Endodermal cell (in vitro differentiated cells): ENCODE results near the gene IGF2BP1. TPM values are rescaled to one million over a fixed set of nuclear protein-coding genes. Genes with fewer than 3 reads are reported as not detected.
A peak's percentile ranks its signal among the peaks of the same experiment; 100 is the strongest.

Experiments
- DNase-seq: peaks from one replicate; pipeline ENCODE4 v3.0.0-alpha.2; 2017
- H3K27ac ChIP-seq: 2 replicates; pipeline ENCODE4 v1.5.1; 2013; ENCODE audit warnings: mild to moderate bottlenecking, low read depth, low read length, moderate library complexity
- H3K27me3 ChIP-seq: 2 replicates; pipeline ENCODE4 v1.6.1; 2013; ENCODE audit warnings: mild to moderate bottlenecking, low read length, moderate library complexity; ENCODE audit not compliant: insufficient read depth, control insufficient read depth, poor library complexity, severe bottlenecking
- H3K36me3 ChIP-seq: 2 replicates; pipeline ENCODE4 v1.7.0; 2013; ENCODE audit warnings: mild to moderate bottlenecking, low read length, moderate library complexity; ENCODE audit not compliant: control insufficient read depth, insufficient read depth
- H3K4me1 ChIP-seq: one replicate; pipeline ENCODE4 v1.7.0; 2013; ENCODE audit warnings: low read length; ENCODE audit not compliant: control insufficient read depth, insufficient read depth
- H3K4me3 ChIP-seq: 2 replicates; pipeline ENCODE4 v1.5.1; 2013; ENCODE audit warnings: mild to moderate bottlenecking, low read length, moderate library complexity
- H3K9ac ChIP-seq: 2 replicates; pipeline ENCODE4 v1.6.1; 2013; ENCODE audit warnings: mild to moderate bottlenecking, low read length, moderate library complexity; ENCODE audit not compliant: poor library complexity, severe bottlenecking; ENCODE audit errors: extremely low read depth
- H3K9me3 ChIP-seq: 2 replicates; pipeline ENCODE4 v1.6.1; 2013; ENCODE audit warnings: mild to moderate bottlenecking, low read length, moderate library complexity; ENCODE audit not compliant: control insufficient read depth
- H3K27ac Mint-ChIP-seq: 2 replicates; pipeline ENCODE4 v1.8.0; 2020; ENCODE audit warnings: mixed read lengths
- H3K27me3 Mint-ChIP-seq: 2 replicates; pipeline ENCODE4 v1.8.0; 2021; ENCODE audit warnings: mild to moderate bottlenecking, mixed read lengths; ENCODE audit not compliant: insufficient read depth
- H3K36me3 Mint-ChIP-seq: 2 replicates; pipeline ENCODE4 v1.8.0; 2020; ENCODE audit warnings: low read depth, mixed read lengths
- H3K4me1 Mint-ChIP-seq: 2 replicates; pipeline ENCODE4 v1.8.0; 2020; ENCODE audit warnings: mixed read lengths
- H3K4me3 Mint-ChIP-seq: 2 replicates; pipeline ENCODE4 v1.8.0; 2020; ENCODE audit warnings: mild to moderate bottlenecking, moderate library complexity, mixed read lengths
- H3K9me3 Mint-ChIP-seq: 2 replicates; pipeline ENCODE4 v1.8.0; 2020; ENCODE audit warnings: mild to moderate bottlenecking, mixed read lengths
- CTCF ChIP-seq: fragments of 200-600 bp; sonication (generic); conservative IDR thresholded peaks from 2 replicates; pipeline ENCODE4 v1.5.0; 2021; ENCODE audit warnings: antibody characterized with exemption, mild to moderate bottlenecking
- WGBS, 2 experiments: methylation state at CpG; one replicate each; pipeline versions ENCODE4 v1.1.5 to v1.1.7; 2013; ENCODE audit warnings: missing lambda C conversion rate in 2 of 2, mixed read lengths in 1 of 2; ENCODE audit not compliant: insufficient coverage in 1 of 2, insufficient read length in 1 of 2; 5-methylcytosine and 5-hydroxymethylcytosine counted together
- total RNA-seq, 2 donors: library from RNA; stranded (reverse); fragmentation: NEBNext Ultra II Directional in 1 of 2; extraction: Animal tissue kit (Norgen Biotek cat#: 25700) in 1 of 2; gene quantifications; 2 replicates in 1 of 2; 3 replicates in 1 of 2; pipeline ENCODE4 v1.2.1, GENCODE V29; 2021

The IGF2BP1 gene
- total RNA-seq, 2 donors from 2014 or later: 333 to 360 TPM

DNA sequence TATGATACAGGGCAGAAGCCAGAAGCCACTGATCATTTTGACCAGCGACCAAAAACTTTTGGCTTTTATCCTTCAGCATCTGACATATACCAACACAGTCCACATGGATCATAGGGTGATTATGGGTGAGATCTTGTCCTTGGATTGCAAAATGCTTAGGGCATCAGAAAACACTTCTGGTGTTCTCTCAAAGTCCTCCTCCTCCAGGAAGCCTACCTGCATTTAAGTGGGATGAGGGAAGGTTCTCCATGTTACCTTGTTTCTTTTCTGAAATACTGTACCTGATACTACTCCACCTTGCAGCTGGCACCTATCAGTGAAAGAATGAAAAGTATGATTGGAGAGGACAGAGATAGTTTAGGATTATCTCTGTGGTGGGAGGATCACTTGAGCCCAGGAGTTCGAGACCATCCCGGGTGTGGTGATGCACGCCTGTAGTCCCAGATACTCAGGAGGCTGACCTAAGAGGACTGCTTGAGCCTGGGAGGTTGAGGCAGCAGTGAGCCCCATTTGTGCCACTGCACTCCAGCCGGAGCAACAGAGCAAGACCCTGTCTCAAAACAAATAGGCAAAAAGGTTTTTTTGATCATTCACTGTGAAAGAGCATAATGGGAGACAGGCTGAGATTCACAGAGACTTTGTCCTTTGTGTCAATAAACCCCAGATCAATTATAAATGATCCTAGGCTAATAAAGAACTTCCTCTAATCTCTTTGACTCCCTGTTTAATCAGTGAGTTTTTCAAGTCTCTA is 88.6 kb downstream of the IGF2BP1 start:
- Histone ChIP-seq H3K36me3 (no peaks in the 10 kb centered on the region), H3K9ac (no peak overlapping the region), H3K9me3 (no peaks in the 10 kb centered on the region), H3K4me3 (no peak overlapping the region), H3K27me3 (no peaks in the 10 kb centered on the region), H3K27ac (no peak overlapping the region), H3K4me1 (no peaks in the 10 kb centered on the region)
- whole genome bisulfite sequencing, 2 experiments: 91 to 96% methylated on average over 4 to 5 of the region's 5 CpGs
- TF ChIP-seq CTCF: no peak
- DNase-seq: no peak
- Mint-ChIP-seq H3K4me3 (no peak overlapping the region), H3K36me3 (no peaks in the 10 kb centered on the region), H3K27ac (no peak overlapping the region), H3K4me1 (peaks cover 16% of the 10 kb centered on the region), H3K9me3 (peaks cover 7% of the 10 kb centered on the region), H3K27me3 (no peaks in the 10 kb centered on the region)

DNA sequence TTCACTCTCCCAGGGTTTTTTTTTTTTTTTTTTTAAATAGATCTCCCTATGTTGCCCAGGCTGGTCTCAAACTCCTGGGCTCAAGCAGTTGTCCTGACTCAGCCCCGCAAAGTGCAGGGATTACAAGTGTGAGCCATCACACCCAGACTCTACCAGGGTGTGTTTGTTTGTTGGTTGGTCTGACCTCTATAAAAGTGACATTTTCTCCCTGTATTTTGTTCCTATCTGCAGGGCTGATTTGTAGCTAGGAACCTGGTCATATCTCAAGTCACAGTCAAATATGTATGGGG is 89.1 kb downstream of the IGF2BP1 start:
- Mint-ChIP-seq H3K4me1 (peaks cover 16% of the 10 kb centered on the region), H3K36me3 (no peaks in the 10 kb centered on the region), H3K4me3 (no peak overlapping the region), H3K9me3 (peaks cover 12% of the 10 kb centered on the region), H3K27ac (no peak overlapping the region), H3K27me3 (no peaks in the 10 kb centered on the region)
- no peaks in the 10 kb centered on the region for H3K27me3 ChIP-seq
- no peak for DNase-seq
- H3K4me1 ChIP-seq: no peaks in the 10 kb centered on the region
- no peak overlapping the region for H3K4me3 ChIP-seq
- H3K27ac ChIP-seq: no peak overlapping the region
- TF ChIP-seq CTCF: no peak
- WGBS, 2 experiments: 86% methylated on average over 1 of the region's 1 CpG; no CpG with 5 or more reads in 1 of the 2 experiments
- no peaks in the 10 kb centered on the region for H3K36me3 ChIP-seq
- no peaks in the 10 kb centered on the region for H3K9me3 ChIP-seq
- H3K9ac ChIP-seq: no peak overlapping the region

DNA sequence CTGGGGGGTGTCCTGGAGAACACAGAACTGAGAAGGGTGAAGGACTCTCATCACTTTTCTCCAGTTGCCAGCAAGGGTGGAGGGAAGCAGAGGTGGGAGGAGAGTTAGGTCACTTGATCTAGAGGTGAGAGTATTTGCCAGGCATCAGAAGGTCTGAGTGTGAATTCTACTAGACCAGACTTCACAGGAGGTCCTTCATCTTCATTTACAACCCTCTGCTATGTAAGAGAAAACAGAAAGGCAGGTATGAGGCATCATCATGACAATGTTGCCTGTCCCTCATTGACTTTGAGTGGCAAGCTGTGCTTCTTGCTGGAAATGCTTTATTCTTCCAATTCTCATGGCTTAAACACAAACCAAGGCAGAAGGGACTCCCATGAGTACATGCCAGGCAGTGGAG is 89.5 kb downstream of the IGF2BP1 start:
- Histone ChIP-seq H3K9me3 (no peaks in the 10 kb centered on the region), H3K36me3 (no peaks in the 10 kb centered on the region), H3K4me3 (no peak overlapping the region), H3K9ac (no peak overlapping the region), H3K27me3 (no peaks in the 10 kb centered on the region), H3K27ac (no peak overlapping the region), H3K4me1 (no peaks in the 10 kb centered on the region)
- Mint-ChIP-seq H3K27ac (peak overlapping the region; percentile 4), H3K4me3 (no peak overlapping the region), H3K27me3 (no peaks in the 10 kb centered on the region), H3K9me3 (peaks cover 12% of the 10 kb centered on the region), H3K4me1 (peaks cover 16% of the 10 kb centered on the region), H3K36me3 (no peaks in the 10 kb centered on the region)
- peak; percentile 72 for DNase-seq
- TF ChIP-seq CTCF: no peak
